Measurements from ENCODE around the gene CLSTN1.
"Not testable (repeated sequence)": the region's sequence is repeated elsewhere in the genome, so short reads cannot be mapped to it uniquely, and the experiment has no call there.

Gene CLSTN1

DNA sequence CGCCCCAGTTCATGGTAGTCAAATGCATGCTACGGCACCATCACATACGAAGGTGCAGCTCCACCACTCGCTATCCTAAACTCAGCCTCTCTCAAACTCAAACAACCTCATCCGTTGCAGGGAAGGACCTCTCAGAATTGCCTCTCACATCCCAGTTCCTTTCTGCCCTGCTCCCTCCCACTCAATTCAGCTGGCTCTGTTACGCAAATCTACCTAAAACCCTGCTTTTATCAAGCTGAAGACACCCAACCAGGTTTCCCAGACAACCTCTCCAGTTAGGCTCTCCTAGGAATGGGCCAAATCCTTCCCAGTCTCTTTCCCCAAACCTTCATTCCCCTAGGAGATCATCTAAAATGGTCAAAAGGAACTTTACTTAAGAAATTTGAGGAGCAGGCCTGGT lies 62.9 kb downstream of the CLSTN1 start:
- no peak for DNase-seq

DNA sequence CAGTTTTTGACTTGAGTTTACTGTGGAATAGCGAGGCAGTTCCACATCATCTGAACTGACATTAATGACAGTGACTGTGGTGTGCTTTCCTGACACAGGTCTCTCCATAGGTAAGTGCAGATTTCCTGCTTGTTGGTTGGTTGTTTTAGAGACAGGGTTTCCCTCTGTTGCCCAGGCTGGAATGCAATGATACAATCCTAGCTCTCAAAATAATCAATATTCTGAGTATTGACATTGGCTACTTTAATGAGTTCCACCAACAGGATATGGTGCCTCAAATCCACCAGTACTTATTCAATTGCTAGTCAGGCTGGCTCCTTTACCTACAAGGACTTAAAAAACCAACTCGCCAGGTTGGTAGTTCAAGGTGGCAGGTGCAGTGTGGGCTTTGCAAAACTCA lies 63.8 kb downstream of the CLSTN1 start:
- DNase-seq: no peak

GRCh38 chr1:9758559-9759121 lies 65.1 kb downstream of the CLSTN1 start:
- DNase-seq: peak; percentile 44

DNA sequence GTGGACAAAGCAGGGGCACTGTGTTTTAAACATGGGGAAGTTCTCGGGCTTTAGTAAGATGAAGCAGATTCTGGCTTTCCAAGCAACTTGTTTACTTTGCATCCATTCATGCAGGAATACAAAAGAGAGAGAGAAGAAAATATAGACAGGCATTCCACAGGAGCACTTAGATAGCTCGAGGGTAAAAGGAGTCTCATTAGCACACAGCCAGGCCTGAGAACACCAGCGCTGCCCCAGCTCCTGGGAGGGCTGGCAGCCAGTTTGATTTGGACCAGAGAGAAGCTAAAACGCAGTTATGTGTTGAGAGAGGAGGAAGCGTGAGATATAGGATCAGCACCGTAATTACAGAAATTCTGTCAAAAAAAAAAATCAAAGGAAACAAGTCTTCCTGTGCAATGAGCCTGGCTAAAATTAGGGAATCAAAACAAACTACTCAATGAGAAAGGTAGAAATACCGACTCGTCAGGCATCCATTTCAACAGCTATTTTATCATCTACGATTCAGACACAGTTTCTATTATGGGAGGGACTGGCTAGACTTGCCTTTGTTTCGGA lies 68.2 kb downstream of the CLSTN1 start:
- no peak for DNase-seq

GRCh38 chr1:9753121-9753531 lies 70.6 kb downstream of the CLSTN1 start:
- peak; percentile 14 for DNase-seq

DNA sequence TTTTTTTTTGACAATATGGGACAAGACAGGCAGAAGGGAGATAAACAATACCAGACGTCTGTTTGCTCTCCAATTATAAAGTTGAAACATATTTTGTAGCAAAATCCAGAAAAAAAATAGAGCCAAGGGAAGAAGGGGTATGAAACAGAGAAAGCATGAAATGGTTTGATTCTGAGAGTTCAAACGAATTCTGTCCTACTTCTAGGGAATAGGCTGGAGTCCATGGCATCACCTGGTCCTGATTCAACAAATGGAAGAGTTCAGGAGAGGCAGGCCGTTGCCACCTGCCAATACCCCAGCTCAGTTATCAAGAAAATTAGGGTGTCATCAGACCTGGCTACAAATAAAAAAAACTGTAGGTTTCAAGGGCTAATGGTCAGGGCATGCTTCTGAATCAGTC lies 71.8 kb downstream of the CLSTN1 start:
- DNase-seq: no peak

GRCh38 chr1:9749361-9749760 lies 74.4 kb downstream of the CLSTN1 start:
- no peak for DNase-seq

DNA sequence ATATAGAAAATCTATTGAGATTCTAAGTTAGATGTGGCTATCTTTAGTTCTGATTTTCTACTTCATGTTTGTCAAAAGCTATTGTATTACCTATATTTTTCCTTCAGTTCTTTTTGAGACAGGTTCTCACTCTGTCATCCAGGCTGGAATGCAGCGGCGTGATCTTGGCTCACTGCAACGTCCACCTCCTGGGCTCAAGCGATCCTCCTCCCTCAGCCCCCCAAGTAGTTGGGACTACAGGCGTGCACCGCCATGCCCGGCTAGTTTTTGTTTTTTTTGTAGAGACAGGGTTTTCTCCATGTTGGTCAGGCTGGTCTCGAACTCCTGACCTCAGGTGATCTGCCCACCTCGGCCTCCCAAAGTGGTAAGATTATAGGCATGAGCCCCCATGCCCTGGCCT lies 75.4 kb downstream of the CLSTN1 start:
- DNase-seq: not testable (repeated sequence)

DNA sequence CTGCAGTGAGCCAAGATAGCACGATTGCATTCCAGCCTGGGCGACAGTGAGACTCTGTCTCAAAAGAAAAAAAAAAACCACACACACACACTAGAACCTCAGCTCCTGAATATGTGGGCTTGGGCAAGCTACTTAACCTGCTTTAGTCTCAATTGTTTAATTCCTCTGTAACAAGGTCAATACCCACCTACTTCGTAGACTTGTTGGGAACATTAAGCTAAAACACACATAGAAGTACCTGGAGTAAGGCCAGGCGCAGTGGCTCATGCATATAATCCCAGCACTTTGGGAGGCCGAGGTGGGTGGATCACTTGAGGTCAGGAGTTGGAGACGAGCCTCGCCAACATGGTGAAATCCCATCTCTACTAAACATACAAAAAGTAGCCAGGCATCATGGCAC lies 77.1 kb downstream of the CLSTN1 start:
- DNase-seq: peak; percentile 10

- no peak for DNase-seq
Measured at GRCh38 chr1:9746211-9746610, 77.6 kb downstream of the CLSTN1 start.

DNA sequence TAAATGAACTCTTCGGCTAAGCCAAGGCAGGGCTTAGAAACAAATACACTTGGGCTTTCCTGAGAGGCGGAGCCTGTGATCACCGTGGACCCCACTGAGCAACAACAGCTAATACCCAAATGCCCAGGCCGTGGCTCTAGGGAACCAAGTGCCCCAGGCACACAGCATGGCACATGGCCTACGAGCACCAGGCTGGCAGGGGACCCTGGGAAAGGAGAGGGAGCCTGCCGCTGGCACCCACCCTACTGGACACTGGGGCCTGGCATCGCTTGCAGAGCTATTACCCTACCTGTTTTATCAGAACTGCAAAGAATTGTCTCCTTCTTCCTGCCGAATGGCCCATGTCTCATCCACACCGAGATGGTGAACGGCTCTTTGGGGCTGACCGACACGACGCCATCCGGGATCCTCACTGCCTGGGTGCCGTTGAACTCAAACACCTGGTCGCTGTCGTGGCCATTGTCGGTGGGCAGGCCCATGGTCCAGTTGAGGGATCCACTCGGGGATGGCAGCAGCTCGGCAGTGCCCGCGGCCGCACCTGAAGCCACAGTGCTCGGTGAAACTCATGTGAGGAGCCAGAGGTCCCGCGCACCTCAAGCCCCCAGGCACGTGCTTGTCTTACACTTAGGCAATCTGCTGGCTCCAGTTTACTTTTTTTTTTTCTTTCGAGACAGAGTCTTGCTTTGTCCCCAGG lies 79.5 kb downstream of the CLSTN1 start:
- no peak for DNase-seq

DNA sequence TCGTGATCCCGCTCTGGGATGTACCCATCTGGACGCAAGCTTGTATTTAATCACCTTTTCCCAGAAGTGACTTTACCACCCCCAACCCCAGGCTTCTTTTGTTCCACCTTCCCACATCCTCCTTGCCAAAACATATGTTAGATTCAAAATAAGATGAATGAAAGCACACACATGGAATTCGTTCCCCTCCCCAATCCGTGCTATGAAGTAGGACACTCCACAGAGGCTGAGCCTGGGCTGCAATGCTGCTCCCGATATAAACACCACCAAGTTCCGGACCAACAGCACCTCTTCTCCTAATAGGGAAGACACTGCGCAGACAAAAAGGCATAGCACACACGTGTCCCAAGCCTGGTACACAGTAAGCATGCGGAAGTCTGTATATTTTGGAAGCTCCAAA lies 86.1 kb downstream of the CLSTN1 start:
- no peak for DNase-seq

- no peak for DNase-seq
Measured at GRCh38 chr1:9737057-9737456, 86.7 kb downstream of the CLSTN1 start.

DNA sequence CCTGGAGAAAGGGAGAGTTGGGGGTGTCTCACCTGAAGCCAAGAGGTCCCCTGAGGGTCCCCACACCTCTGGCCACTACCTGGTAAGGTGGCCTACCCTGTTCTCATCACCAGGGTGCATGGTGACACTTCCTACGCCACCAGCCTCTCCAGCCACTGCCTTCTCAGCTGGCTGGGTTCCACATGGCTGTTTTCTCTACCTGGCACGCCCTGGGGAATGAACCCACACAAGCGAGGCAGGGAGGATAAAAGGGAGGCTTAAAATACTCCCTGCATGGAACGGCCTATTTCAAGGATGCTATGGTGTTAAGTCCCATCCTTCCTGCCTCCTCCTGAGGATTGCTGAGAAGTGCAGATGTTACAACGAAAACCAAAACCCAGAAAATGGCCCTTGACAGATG lies 87.5 kb downstream of the CLSTN1 start:
- no peak for DNase-seq

DNA sequence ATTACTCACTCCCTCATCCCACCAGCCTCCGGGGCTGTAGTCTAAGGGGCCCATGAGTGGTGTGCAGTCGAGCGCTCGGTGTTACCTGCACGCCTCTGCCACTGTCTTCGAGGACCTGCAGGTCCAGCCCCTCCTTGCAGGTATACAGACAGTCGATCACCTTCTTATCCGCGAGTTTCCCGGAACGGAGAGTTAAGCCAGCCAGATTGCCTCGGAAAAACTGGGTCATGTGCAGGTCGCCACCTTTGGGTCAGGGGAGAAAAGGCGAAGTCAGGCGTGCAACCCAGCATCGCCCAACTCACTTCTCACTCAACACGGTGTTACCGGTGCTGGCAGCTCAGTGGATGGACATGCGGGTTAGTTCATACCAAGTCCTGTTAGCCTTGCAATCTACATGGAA lies 88.0 kb downstream of the CLSTN1 start:
- no peak for DNase-seq

GRCh38 chr1:9733160-9733789 lies 90.5 kb downstream of the CLSTN1 start:
- no peak for DNase-seq

DNA sequence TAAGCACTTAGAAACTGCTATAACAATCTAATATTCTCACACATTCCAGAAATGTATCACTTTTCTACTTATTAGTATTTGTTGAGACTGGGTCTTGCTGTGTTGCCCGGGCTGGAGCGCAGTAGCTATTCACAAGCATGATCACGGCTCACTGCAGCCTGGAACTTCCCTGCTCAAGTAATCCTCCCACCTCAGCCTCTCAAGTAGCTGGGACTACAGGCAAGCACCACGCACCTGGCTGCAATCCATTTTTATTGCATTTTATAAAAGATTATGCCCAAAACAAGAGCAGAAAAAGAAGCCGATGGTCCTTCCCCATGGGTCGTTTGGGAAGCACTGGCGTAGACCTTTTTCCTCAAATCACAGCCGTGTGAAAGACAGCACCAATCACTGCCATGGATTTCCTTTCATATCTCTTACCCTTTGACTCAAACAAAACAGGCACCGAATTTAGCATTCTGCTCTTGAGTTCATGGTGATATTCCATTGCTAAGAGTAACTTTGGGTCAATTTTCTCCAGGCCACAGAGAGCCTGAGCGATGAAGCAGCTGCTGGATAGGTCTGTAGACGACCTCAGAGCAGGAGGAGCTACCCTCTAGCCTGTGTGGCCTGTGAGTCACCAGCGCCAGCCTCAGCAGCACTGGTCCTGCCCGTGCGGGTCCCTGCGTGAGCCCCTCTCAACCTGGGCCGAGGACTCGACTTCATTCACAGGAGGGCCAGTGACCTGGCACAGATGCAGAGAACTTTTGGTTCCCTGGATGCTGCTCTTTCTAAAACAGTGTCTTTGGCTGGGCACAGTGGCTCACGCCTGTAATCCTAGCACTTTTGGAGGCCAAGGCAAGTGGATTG lies 91.4 kb downstream of the CLSTN1 start:
- DNase-seq: no peak

- no peak for DNase-seq
Measured at GRCh38 chr1:9731561-9731960, 92.2 kb downstream of the CLSTN1 start.

GRCh38 chr1:9731051-9731537 lies 92.7 kb downstream of the CLSTN1 start:
- DNase-seq: no peak

DNA sequence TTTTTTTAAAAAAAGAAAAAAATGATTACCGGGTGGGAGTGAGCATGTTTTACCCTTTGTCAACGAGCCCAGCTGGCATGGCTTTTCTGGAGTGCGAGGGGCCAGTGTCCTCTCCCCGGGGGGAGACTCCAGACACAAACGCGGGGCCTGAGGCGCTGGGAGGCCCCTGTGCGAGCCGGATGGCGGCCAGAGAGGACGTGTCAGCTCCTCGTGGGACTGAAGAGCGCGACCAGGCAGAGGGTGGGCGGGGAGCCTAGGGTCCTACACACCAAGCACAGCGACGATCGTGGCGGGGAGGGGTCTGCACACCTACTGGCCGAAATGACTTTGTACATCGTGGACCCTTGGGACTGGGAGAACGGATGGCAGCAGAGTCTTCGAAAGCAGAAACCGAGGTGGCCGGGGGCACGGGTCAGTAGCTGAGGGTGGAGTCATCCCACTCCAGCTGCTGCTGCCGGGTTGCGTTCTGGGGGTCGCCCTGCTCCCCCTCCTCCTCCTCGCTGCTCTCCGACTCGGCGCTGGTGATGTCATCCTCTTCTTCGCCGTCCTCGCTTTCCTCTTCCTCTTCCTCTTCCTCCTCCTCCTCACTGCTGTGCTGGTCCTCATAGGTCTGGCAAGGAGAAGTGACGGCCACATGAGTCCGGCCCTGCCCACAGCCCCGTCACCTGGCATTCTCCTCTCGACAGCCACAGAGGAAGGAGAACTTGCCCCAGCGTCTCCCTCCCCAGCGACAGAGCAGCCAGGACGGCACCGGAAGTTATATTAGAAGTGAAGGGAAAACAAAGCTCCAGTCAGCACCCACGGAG lies 93.5 kb downstream of the CLSTN1 start:
- DNase-seq: no peak

DNA sequence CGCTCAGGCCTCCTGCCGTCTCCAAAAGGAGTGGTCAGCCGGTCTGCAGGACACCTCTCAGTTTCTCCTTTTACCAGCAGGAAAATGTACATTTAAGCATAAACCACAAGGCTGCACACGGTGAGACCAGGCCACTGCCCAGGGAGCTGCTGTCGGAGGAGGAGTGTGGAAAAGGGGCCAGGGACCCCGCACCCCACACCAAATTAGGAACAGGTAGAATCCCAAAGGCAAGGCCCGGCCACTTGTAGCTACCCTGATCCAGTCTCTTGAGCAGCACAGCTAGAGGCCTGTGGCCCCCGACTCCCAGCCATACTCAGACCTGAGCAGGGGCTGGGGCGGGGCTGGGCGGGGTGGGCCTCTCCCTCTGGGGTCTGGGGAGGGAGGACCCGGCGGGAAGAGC lies 94.2 kb downstream of the CLSTN1 start:
- DNase-seq: no peak
